Measurements from ENCODE around the gene SLC17A3.

Gene SLC17A3

GRCh38 chr6:25916330-25916729, 42.3 kb upstream of the SLC17A3 start:
- in situ Hi-C loops (cut with HindIII; ENCODE audit: low sequenced_read_pairs) = no loop called here
- no peak for DNase-seq (ENCODE audit: low read depth, low spot score)
- no peak for TF ChIP-seq CTCF (IDR thresholded peaks at IDR 0.05; ENCODE audit: low read depth, low read length)
- H3K4me3 ChIP-seq (ENCODE audit: low read depth, low read length) = no peak overlapping the region

- in situ Hi-C loops (cut with HindIII; ENCODE audit: low sequenced_read_pairs) = no loop called here
- no peak for DNase-seq (ENCODE audit: low read depth, low spot score)
- no peak overlapping the region for H3K4me3 ChIP-seq (ENCODE audit: low read depth, low read length)
- TF ChIP-seq CTCF (IDR thresholded peaks at IDR 0.05; ENCODE audit: low read depth, low read length) = no peak
Observed at GRCh38 chr6:25913741-25914140, 39.7 kb upstream of the SLC17A3 start.

- in situ Hi-C loops (cut with HindIII; ENCODE audit: low sequenced_read_pairs) = no loop called here
- no peak overlapping the region for H3K4me3 ChIP-seq (ENCODE audit: low read depth, low read length)
- DNase-seq (ENCODE audit: low read depth, low spot score) = no peak
- no peak for TF ChIP-seq CTCF (IDR thresholded peaks at IDR 0.05; ENCODE audit: low read depth, low read length)
Observed at GRCh38 chr6:25911351-25911750, 37.3 kb upstream of the SLC17A3 start.

- H3K4me3 ChIP-seq (ENCODE audit: low read depth, low read length) = no peak overlapping the region
- no peak for DNase-seq (ENCODE audit: low read depth, low spot score)
- no peak for TF ChIP-seq CTCF (IDR thresholded peaks at IDR 0.05; ENCODE audit: low read depth, low read length)
- in situ Hi-C loops (cut with HindIII; ENCODE audit: low sequenced_read_pairs) = no loop called here
Observed at GRCh38 chr6:25907475-25908014, 33.5 kb upstream of the SLC17A3 start.

- in situ Hi-C loops (cut with HindIII; ENCODE audit: low sequenced_read_pairs) = no loop called here
- H3K4me3 ChIP-seq (ENCODE audit: low read depth, low read length) = no peak overlapping the region
- TF ChIP-seq CTCF (IDR thresholded peaks at IDR 0.05; ENCODE audit: low read depth, low read length) = no peak
- DNase-seq (ENCODE audit: low read depth, low spot score) = no peak
Observed at GRCh38 chr6:25903467-25904099, 29.5 kb upstream of the SLC17A3 start.

- TF ChIP-seq CTCF (IDR thresholded peaks at IDR 0.05; ENCODE audit: low read depth, low read length) = no peak
- DNase-seq (ENCODE audit: low read depth, low spot score) = no peak
- in situ Hi-C loops (cut with HindIII; ENCODE audit: low sequenced_read_pairs) = no loop called here
- H3K4me3 ChIP-seq (ENCODE audit: low read depth, low read length) = no peak overlapping the region
Observed at GRCh38 chr6:25902071-25902470, 28.0 kb upstream of the SLC17A3 start.
